ENCODE data around the gene MAP7.

MAP7 gene

DNA sequence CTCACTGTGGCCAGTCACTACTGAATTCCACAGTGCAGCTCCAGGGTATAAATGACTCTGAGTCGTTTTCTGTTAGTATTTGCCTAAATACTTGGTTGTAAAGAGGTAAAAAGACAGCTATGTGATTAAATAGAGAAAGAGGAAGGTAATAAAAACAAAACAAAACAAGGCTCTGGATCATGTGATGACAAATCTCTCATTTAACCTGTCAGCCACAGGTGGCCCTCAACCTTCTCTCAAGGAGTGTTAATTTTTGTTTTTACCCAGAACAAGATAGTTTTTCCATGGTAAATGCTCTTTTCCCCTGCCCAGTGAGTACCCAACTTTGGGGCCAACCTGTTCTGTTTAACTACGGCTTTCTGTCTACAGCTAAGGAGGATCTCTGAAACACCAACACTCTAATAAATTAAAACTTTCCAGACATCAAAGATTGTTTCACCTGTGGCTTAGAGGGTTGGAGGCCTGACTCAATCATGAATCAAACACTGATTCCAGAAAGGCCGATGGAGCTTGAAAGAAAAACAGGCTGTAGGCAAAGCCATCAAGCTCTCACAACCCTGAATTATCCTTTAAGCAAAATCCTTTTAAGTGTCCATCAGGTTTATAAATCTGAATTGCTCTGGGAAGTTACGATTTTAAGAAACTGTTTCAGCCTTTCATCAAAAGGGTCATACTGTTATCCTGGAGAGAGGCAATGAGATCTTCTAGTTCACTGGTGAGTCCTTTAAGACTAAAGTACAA lies 179.1 kb downstream of the MAP7 start:
- no peak for DNase-seq

DNA sequence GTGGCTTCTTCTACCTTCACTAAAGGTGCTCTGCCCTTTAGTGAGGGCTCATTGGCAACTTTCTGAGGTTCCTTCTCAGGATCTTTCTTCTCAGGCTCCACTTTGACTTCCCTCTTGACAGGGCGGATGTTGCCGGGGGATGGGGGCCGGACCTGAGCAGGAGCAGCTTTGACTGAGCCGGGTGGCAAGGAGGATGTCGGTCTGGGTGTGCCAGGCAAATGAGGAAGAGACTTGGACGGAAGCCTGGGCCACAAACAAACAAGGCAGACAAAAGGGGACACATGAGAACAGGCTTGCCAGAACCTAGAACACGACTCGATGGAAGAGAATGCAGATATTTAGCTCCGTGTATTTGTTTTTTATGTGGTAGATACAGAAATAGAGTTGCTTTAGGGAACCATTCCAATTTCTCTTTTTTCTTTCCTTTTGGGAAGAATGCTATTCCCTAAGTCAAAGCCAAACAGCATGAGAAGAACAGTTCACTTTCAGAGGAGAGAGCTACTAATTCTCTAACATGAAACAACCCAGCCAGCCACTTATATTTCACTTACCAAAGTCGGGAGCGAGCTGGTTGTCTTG lies 184.4 kb downstream of the MAP7 start:
- no peak for DNase-seq

DNA sequence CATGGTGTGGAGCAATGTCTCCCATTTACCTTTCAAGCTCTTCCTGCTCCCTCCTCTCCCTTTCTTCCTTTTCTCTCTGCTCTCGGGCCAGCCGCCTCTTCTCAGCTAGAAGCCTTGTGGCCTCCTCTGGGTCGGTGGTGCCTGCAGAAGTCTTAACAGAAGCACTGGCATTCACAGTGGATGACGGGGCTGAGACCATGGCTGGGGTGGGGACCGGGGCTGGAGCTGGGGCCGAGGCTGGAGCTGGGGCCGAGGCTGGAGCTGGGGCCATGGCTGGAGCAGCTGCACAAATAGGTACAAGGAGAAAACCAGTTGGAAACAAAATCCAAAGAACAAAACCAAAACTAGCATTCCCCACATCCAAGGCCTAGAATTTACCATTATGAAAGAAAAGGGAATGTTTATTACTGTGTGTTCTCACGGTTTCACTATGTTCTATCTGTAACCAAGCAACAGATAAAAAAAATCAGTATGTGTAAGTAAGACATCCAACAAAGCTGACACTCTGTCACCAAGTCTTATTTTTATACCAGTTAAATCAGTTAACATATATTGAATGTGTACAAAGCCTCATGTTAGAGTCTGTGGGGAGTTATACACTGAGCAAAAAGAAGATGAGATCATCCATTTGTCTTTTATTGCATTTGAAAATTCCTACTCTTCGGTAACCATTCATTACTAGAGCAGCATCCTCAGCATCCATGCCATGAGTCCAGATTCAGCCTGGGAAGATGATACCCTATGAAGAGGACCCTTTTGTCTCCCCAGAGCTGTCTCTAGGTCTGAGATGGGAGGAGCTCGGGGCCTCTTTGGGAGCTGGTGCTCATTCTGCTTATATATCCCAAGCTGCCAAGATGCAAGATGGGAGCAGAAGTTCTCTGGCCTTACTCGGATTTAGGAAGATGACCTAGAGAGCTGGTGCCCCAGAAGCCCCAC lies 187.5 kb downstream of the MAP7 start:
- no peak for DNase-seq

DNA sequence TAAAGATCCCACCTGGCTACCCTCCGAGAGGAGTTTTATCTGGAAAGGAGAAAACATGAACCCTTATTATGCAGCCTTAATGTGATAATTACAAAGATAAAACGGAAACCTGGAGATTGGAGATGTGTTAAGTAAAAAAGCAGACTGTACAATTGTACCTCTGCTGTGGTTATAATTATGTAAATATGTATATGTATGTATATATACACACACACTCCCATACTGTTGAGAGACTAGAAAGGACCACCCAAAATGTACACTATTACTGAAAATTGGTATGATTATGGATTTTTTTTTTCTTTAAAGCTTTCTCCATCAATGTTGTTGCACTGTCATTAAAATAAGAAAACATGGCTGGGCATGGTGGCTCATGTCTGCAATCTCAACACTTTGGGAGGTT lies 188.4 kb downstream of the MAP7 start:
- no peak for DNase-seq

DNA sequence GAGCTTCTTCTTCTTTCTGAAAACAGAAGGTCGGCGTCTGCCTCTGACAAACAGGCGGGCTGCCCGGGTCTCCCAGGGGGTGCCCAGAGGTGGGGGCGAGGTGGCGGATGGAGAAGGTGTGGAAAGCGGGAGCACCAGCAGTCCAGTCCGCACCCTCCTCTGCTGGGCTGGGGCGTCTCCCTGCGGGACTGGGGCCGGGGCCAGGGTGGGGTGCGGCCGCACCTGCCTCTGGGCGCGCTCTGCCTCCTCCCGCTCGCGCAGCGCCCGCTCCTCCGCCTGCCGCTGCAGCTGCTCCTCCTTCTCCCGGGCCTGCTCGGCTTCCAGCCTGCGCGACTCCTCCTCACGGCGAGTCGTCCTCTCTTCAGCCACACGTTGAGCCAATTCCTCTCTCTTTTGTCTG lies 189.4 kb downstream of the MAP7 start:
- DNase-seq, result no peak

DNA sequence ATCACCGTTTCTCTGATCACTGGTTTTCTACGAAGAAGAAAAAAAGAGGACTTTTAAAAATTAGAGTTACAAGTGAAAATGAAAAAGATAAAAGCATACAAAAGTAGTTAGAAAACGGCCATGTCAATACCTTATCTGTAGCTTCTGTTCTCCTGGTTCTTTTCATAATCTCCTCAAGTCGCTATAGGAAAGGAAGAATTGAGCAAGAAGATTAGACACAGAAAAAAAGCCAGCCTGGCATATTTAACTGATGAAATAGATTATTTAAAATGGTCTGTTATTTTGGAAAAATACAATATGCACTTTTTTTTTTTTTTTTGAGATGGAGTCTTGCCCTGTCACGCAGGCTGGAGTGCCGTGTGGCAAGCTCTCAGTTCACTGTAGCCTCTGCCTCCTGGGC lies 190.4 kb downstream of the MAP7 start:
- no peak for DNase-seq

DNA sequence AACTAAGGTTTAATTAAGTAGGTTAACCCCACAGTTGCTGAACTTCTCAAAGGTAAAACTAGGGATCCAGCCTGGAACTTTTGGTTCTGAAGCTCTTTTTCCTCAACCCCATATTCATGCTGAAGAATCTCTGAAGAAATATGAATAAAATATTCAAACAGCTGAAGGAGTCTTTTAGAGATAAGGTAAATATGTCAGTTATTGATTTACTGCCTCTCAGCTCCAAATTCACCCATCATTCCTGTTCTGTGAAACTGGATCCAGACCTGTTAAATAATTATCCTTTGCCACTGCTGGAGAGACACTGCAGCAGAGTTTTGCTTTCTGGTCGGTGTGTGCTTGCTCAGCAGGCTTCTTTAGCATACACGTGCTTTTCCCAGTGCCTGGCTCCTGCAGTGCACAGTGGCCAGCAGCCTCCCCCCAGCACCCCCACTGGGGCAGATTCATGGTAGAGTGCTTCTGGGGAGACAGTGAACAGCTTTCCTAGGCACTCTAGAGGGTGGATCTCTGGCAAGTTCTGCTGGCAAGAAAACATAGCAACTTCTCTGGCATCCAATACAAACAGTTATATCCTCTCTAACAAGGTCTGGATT lies 198.6 kb downstream of the MAP7 start:
- no peak for DNase-seq

DNA sequence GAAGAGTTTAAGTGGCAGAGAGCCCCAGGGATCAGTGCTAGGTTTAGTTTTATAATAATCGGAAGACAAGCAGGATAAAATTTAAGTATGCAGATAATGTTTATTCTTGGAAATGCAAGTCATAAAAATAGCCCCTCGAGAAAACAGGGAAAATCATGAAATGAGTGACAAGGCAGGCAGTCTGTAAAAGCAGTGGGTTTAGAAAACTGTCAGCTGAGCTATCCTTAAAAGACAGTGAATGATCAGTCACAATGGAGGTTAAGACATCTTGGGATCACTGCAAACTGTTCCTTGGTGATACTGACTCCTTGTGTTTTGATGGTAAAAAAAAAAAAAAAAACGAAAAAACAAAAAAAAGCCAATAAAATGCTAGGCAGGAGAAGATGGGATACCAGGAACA lies 199.3 kb downstream of the MAP7 start:
- DNase-seq, result no peak

DNA sequence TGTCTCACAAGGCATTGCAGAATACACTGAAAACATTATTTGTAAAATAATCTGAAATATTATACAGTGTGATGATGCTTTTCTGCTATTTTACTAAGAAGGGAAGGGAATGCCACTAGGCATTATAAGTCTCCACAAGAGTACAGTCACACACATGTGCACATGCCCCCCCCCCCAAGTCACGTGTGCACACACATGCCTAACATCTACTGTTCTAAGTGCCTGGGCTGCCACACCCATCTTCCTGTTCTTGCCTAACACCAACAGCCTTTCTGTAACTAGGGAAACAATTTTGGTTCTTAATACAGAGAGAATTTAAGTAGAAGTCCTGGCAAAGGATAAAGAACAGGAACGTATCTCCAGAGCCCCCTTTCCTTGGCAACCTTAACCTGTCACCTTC lies 202.4 kb downstream of the MAP7 start:
- DNase-seq, result no peak

DNA sequence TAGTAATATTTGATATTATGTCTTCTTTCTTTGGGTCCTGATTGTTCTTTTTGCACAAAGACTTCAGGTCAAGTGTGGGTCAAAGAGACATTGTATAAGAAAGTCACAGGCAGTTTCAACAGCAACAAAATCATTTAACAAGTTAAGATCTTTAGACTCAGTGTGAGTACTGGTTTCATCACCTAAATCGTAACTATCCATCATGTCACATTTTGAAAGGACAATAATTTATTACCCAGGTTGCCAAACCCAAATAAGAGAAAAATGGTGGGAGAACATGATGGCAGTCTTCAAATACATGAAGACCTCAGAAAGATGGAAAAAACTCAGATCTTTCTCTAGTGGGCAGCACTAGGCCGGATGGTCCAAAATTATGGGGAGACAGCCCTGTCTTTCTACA lies 205.1 kb downstream of the MAP7 start:
- DNase-seq, result no peak

DNA sequence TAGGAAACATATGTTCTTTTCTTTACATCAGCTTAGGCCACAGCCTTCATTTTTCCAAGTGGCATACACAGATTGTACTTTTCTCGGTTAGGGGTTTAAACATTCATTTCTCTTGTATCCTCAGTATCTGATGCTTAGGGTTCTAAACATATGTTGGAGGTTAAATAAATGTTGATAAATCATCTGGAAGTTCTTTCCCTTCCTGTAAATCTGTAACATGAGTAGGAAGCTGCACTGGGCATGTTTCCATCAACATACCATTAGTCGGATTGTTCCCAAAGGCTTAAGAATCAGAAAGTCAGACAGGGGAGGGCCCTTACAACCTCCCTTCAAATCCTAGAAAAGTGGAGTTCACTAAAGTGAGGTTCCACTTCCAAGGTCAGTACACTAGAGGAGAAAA lies 205.8 kb downstream of the MAP7 start:
- no peak for DNase-seq

DNA sequence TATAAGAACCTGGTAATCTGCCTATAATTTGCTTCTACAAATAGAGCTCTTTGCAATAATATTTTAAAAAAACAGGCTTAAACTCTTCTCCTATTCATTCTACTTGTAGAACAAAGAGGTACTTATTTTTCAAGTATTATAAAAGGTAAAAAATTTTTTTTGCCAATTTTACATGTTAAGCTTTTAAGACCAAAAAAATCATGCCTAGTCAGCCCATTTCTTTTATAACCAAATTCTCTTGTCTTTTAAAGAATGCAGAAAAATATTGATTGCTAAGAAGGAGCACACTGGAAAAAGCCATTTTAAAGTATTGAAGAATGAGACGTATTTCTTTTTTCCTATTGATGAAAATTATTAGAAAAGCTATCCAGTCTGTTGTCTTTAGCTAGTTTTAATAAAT lies 206.5 kb downstream of the MAP7 start:
- no peak for DNase-seq

DNA sequence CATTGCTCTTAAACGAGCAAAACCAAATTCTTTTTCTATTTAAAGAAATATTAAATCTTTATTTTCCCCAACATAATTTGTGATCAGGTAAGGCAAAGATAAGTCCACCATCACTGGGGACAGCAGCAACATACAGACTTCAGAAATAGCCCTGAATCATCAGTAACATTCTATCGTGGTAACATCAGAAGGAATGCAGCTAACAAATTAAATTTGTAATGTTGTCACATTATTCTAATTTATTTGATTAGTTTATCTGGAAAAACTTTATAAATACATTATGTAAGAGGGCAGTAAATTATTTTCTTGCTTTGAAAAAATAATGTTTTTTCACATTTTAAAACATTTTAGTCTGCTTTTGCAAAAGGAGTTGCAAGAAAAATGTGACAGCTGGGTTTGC lies 206.9 kb downstream of the MAP7 start:
- no peak for DNase-seq

DNA sequence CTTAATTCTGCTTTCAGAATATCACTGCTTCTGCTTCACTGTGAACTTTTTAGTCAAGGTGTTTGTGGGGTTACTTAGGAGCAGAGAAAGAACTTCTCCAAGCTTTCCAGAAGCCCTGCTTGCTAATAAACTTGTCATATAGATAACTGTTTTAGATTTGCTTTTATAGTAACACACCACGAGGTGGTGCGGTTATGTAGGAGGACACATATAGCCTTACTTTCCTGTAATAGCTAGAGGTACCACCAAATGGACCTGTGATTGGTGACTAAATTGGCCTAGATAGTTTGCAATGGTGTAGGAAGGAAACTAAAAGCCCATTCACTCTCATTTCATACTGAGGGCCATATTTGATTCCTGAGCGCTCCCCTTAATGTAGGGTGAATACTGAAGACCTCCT lies 208.3 kb downstream of the MAP7 start:
- no peak for DNase-seq

DNA sequence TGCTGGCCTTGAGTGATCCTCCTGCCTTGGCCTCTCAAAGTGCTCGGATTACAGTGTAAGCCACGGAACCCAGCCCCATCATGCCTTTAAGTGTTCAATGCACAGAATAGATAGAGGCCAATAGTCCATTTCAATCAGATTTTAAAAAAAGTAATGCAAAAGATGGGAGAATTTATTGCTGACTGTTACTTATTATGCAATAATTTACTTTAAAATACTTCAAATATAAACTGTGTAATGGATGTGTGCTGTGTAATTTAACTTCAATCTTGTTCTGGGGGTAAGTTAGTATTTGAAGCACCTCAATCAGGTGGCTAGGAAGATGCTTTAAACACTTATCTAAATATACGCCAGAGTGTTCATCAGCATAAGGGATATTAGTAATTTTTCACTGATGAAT lies 208.9 kb downstream of the MAP7 start:
- DNase-seq, result no peak

DNA sequence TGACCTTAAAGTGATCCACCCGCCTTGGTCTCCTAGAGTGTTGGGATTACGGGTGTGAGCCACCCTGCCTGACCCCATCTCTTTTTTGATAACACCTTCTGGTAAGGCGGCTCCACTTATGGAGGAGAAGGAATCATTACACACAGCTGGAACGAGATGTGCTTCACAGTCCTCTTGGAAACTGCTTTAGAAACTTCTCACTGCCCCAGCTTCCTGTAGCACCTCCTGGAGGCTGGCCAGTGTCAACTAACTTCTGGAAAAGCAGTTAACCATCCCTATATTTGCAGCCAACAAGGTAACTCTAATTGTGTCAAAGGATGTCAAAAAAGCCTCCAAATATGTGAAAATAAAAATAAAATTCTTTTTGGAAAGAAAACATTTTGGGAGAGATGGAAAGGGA lies 211.7 kb downstream of the MAP7 start:
- DNase-seq, result no peak

DNA sequence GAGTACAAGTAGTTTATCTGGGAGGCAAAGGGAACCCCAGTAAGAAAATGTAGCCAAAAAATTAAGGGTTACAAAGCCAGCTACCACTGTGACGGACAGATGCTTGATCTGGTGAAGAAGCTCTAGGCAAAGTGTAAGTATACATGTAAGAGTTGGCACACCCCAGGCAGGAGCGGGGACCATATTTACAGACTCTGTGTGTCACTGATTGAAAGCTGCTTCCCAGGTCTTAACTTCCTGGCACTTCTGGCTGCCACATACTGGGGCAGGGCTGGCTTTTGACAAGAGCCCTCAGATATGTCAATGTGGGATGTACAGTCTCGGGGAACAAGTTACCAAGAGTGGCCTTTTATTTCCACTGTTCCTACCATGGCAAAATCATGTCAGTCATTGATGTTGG lies 212.6 kb downstream of the MAP7 start:
- DNase-seq, result no peak

DNA sequence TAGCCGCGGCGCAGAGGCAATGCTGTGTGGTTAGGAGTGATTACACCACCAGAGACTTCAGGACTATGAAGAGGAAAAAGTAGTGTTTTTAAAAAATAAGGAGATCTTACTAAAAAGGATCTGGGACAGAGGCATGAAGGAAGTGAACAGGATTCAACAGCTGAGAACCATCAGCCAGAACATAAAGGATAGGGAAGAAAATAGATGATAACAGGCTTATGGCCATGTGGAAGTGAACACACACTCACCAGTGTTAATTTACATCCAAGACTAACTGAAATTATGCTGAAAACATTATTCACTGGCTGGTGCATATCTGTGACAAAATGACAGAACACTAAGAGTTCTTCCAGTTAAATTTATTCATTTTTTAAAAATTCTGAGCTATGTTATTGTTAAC lies 213.1 kb downstream of the MAP7 start:
- no peak for DNase-seq

DNA sequence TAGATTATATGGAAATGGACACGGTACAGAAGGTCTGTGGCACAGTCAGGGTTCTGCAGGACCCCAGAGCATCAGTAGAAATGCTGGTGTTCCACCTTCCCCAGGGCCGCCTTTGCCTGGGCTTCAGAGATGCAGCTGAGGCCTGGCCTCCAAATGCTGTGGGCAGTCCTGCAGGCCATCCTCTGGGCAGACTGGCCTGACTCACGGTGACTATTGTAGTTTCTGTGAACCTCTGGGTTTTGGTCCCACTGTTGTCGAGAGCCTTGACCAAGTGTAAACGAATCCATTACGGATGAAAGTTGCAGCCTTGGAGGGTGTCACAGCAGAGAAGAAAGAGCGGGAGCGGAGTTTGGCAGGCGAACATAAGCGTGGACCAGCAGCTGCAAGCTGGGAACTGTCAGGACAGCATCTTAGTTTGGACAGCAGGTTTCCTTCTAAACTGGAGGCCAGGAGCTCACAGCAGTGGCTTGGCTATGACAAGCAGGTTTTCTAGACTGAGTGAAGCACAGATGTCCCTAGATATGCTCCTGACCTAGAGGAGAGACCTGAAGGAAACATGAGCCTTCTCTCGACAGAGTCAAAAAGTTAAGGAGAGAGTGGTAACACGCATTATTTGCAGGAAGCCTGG lies 214.4 kb downstream of the MAP7 start:
- DNase-seq, result no peak

DNA sequence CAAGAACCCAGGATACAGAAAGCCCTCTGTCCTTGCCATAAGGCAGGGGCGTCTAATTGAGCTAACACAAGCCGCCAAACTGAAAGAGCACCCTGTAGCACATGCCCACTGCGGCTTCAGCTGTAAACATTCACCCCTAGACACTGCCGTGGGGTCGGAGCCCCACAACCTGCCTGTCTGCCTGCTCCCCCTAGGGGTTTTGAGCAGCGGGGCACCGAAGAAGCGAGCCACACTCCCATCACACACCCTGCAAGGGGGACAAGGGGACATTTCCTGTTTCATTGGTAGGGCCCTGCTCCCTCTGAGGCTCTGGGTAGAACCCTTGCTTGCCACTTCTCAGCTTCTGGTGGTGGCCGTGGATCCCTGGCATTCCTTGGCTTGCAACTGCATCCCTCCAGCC lies 215.4 kb downstream of the MAP7 start:
- no peak for DNase-seq

DNA sequence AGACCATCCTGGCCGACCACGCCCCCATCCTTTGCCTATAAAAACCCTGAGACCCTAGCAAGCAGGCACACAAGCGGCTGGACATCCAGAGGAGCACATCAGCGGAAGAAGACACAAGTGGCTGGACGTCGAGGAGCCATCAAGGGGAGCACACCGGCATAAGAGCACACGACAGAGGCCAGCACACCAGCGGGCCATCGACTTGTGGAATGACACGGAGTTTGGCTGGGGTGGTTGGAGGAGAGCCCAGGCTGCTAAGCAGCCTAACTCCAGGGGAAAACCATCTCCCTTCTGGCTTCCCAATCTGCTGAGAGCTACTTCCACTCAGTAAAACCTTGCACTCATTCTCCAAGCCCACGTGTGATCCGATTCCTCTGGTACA lies 215.8 kb downstream of the MAP7 start:
- no peak for DNase-seq

DNA sequence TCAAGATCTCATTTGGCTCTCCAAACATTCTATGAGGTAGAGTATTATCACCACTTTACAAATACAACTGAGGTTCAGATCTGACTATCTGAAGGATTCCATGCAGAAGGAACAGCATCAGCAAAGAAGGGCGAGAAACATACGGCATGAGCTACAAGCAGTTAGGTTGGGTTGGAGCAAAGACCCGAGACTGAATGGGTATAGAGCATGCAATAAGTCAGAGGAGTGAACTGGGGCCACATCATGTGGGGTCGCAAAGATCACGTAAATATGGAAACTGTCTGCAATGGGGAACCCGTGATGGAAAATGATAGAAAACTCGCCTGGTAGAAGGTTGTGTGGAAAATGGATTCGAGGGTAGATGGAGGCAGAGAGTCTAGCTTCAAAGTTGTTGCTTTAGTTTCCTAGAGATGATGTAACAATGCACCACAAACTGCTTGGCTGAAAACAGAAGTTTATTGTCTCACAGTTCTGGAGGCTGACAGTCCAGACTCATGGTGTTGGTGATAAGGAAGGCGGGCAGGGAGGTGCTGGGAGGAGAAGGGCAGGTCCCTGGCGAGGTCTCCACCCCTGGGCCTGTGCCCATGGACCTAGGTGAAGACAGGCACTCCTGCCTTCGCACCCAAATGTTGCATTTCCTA lies 216.3 kb downstream of the MAP7 start:
- DNase-seq, result no peak

DNA sequence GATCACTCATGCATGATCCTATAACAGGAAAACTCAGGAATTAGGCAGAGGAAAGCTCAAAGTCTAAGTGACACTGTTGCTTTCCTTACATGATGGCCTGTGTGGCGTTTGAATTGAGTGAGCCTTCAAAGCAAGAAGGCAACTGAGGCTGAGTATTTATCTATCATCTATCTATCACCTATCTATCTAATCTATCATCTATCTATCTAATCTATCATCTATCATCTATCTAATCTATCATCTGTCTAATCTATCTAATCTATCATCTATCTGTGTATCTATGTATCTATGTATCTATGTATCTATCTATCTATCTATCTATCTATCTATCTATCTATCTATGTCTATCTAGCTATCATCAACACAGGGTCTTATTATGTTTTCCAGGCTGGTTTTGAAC lies 218.8 kb downstream of the MAP7 start:
- no peak for DNase-seq

All from SW 1271 (cell line).